ENCODE data around the gene CADPS2.

The CADPS2 gene

DNA sequence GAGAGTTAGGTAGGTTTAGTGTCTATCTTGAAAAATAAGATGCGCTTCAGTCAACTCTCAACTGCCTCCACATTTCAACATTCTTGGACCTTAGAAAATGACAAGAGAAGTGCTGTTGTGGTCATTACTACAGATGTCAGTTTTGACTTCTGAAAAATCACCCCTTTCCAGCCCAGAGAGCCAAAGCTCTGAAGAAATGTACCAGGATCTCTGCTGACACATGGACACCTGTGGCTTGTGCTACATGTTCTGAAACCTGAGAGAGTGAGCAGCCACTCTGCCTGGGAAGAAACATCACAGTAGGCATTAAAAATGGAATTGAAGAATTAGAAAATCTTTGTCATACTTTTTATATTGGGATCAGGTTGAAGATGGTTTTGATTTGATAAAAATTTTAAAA is 545.8 kb downstream of the CADPS2 start:
- DNase-seq, result no peak

DNA sequence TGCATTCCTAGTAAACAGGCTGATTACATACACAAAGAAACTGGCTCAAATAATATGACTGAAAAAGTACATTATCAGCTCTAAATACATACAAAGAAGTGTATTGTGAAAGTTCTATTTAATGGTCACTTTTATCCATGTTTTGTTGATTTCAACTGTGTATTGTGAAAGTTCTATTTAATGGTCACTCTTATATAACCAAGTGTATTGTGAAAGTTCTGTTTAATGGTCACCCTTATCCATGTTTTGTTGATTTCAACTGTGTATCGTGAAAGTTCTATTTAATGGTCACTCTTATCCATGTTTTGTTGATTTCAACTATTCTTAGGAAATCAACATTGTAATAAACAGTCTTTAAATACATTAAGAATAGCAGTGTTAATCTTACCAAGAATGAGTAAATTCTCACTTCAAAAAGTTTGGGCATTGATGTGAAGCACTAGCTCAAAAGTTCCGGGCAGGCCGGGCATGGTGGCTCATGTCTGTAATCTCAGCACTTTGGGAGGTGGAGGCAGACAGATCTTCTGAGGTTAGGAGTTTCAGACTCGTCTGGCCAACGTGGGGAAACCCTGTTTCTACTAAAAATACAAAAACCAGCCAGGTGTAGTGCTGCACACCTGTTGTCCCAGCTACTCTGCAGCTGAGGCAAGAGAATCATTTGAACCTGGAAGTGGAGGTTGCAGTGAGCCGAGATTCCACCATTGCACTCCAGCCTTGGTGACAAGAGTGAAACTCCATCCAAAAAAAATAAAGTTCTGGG is 546.9 kb downstream of the CADPS2 start:
- DNase-seq, result no peak

DNA sequence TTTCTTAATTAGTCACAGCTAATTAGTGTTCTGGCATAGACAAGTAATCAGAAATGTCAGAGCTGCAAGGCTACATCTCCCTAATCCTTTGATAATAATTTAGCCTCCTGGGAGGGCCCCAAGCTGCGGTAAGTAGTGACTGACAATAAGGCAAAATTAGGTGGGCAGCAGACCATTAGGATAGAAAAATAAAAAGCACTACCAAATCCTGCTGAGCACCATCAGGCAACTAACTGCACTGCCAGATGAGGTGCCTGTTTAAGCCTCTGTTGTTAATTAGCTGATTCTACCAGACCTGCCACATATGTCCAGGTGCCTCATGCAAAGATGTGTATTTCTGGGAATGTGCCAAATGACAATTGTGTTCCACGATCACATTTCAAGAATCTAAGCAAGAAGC is 549.2 kb downstream of the CADPS2 start:
- peak; percentile 43 for DNase-seq

DNA sequence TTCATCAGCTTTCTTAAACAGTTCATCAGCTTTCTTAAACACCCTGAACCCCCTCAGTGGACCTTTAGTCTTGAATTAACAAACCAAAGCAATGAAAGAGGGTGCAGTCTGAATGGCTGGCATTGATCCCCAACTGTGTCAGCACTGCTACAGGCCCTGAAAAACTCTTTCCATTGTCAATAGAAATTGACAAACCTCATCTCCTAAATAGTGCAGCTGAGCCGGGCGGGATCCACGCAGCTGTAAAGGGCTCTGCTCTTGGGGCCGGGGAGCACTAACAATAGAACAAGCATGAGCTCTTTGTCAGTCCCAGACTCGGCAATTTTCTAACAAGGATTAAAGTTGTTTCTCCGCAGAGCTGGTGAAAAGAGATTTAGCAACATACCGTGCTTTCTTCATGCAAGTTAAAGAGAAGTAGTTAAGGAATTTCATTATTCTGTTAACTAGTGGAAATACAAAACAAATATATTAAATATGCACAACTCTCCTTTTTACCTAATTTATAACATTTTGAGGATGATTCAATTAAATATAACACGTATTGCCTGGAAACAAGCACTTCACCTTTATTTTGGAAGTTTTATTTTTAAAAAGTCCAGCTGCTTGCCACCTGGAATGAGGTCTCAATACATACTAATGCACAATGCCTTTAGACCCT is 557.0 kb downstream of the CADPS2 start:
- DNase-seq, result no peak

DNA sequence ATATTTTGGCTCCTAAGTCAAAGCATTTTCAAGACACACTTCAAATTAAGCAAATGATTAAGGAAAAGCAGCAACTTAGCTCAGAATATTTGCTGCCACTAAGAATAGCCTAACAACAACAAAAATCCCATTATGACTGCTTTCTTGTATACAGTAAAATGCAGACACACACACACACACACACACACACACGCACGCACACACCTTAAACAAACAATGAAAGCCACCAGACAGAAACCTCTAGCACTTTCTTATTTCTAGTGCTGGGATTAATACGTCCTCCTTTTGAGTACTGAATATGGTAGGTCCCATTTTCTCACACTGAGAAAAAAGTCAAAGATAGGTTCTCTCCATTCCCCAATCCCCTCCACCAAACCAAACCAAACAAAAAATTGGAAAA is 558.3 kb downstream of the CADPS2 start:
- DNase-seq, result no peak

DNA sequence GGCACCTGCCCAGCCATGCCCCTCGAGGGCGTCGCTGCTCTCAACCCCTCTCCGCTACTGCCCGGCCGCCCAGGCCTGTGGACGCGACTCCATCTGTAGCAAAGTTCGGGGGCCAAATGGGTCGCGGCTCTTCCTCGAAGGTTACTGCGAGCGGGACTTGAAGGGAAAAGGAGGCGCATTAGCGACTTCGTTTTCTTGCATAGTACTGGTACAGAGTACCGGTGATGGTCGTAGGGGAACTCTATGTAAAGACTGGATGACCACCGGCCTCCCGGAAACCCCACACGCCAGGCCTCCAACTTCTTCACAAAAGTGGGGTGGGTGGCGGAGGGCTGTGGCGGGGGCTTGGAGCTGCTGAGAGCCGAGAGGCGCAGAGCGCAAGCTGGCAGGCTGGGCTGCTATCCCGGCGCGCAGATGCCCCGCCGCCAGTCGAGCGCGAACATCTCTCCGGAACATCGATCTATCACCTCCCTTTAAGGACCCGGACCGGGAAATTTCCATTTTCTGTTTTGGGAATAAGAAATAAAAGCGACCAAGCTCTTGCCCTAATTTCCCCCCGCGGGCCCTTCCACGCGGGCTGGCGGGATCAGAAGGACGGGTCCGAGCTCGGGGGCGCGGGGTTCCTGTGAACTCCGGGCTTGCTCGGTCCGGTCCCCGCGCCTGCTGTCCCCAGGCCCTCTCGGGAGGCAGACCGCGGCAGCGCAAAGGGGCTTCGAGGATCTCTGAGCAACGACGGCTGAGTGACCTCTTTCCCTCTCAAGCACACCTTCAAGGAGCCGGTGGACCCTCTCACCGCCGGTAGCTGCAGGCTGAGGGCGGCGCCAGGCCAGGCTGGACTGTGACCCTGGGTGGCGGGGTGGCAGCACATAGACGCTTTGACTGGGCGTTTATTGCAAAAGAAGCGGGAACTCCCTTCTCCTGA is 569.5 kb downstream of the CADPS2 start:
- DNase-seq, result no peak

DNA sequence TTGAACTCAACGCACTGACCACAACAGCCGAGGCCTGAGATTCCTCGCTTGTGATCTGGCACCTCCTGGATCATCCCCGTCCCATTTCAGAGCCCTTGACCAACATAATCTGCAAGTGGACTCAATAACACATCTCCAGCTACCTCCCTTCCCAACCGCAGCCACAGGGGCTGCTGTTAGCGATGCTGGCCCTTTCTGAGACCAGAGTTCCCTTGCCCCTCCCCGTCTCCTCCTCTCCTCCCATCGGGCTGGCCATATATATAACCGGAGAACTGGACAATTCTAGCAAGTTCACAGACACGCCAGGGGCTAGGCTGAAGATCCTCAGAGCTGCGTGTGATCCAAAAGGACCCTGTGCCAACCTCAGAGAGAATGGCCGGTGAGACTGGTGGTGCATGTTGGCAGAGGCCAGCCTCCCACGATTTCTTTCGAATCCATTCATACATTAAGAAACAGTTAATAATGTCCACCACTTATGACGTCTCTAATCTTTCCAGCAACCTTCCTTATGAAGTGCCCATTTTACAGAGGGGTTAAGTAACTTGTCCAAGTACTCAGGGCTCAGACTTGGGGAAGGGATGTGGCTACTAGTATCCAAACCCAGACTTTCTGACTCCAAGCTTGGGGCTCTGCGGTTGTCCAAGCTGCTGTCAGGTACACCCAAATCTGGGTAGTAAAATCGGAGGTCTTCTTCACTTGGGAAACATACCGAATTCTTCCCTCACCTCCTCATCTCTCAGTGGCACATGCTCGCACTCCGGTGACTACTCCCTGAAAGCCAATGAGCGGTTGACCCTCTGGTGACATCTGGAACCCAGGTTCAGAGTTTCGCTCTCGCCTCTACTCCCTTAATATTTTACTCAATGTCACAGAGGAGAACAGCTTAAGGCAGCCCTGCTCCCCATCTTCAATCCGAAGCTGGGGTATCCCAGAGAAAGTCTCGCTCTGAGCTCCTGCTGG is 570.5 kb downstream of the CADPS2 start:
- DNase-seq, result no peak

DNA sequence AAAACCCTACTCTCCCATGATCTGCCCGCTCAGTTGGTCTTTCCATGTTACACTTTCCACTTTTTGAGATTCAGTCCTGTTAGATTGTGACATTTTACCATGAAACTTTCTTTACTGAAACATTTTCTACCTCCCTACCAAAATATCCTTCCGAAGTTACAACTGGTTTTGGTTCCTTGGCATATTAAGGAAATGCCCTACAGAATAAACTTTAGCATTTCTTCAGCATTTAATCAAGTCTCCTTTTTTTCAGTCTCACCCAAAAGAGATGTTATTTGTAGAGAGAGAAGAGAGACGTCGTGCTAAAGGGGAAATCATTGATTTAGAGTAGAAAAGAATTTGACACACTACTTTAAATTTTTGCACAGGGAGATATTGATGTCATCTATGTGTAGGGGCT is 572.0 kb downstream of the CADPS2 start:
- no peak for DNase-seq

DNA sequence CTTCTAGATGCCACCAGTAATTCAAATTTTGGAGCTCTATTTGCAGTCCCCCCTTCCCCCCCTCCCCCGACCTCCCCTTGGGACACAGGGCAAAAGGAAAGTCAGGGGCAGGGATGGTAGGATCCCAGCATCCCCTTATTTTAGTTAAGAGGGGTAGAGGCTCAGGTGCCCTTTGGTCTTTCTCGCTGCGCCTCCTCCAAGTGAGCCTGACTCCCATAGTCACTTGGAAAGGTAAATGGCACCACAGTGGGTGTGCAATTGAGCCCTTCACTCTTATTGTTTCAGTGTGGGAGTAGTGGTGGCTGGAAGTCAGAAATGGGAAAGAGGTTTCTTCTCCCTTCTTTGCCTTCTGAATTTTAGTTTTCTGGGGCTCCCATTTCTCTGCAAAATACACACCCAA is 573.5 kb downstream of the CADPS2 start:
- no peak for DNase-seq

DNA sequence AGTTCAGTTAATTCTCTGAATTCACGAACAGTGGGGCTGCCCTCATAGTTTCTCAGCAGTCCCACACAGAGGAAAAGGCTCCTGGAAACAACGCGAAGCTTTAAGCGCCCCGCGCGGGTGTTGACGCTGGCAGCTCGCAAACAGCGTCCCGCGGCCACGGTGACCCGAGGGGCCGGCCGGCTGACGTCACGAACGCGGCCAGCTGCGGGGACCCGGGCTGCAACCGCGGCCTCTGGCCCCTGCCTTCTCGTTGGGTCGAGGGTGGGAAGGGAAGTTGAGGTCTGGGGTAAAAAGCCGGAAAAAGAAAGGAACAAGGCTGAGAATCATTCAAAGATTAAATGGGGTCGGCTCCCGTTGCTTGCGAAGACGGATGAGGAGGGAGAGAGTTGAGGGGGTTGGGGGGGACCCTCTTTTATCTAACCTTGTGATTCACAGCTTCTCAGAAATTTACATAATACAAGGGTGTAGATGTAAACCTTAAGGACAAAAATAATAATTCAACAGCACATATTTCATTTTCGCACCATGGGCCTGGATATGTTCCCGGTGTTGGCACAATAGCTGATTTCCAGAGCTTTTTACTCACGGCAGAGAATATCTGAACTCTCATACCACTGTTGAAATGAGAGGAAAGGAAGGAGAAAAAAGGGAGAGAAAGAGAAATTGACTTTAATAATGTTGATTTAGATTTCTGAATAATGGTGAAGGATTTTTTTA is 574.4 kb downstream of the CADPS2 start:
- no peak for DNase-seq

DNA sequence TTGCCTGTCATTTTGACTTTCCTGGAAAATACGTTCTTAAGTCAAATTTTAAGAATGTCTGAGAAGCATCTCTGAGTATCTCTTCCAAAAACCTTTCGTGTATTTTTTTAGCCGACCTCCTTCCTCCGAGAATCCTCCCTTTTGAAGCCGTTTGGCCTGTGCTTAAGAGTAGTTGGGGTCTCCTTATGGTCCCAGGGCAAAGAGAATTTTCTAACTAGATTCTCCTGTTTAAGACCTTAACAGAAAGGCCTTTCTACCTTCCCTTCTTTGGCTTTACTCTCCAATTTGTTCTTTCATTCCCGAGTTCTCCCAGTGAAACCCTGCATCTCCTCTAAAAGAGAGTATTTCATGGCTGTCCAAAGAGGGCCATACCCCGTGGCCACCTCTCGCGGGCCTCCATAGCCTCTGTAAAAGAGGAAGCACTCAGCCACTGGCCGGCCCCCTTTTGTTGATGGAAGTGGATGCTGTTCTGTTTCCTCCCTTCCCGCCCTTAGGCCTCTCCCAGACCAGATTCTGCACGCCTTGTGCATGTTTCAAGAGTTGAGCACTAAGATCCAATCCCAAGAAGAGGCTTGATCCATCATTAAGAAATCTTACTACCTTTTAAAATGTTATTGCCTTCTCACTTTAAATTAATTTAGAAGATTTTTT is 575.1 kb downstream of the CADPS2 start:
- DNase-seq, result no peak

DNA sequence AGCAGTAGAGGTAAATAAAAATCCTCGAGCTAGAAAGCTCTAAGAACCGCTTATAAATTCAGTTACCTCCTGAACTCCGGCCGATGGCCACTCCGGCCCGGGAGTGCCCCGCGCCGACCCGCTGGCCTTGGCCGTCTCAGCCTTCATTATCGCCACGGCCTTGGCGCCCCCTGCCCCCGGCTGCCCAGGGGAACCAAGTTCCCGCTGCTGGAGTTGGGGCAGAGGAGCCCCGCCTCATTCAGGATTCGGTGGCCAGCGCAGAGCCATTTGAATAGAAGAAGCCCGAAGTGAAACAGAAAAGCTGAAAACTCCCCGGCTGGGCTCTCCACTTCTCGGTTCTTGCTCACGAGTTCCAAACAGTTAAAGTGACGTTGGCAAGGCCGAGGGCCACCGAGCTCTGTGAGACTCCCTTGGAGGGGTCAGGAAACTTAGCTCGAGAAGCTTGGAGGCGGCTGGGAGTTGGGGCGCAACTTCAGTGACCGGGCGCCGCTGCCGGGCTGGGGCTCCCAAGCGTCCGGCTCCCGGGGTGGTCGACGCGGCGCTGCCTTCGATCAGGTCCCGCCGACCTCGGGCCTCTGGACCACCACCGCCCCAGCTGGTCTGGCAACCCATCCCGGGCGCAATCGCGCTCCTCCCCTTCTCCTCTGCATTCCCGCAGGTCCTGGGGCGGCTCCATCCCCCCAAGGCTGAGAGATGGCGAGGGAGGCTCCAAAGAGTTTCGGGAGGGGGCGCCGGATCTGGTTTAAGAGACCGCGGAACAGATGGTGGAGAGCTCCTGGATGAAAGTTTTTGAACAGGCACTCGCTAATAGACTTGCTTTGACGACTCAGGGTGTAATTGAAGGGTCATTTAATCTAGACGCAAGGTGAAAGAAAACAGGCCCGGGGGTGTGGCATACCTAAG is 575.9 kb downstream of the CADPS2 start:
- DNase-seq, result no peak

DNA sequence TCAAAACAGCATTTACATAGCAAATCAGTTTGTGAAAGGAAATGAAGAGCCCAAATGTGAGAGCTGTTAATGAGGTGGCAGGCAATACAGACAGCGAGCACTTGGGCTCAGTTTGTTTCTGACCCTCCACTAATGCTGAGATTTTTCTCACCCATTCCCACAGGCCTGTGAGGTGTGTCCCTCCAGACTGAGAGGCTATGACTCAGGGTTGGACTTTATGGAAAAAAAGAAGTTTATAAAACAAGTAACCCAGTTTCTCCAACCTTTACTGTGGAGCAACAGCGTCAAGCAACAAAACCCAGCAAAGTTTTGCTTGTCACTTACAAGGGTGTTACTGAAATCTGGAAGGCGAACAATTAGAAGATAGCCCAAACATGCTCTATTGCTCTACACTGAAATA is 576.8 kb downstream of the CADPS2 start:
- no peak for DNase-seq

DNA sequence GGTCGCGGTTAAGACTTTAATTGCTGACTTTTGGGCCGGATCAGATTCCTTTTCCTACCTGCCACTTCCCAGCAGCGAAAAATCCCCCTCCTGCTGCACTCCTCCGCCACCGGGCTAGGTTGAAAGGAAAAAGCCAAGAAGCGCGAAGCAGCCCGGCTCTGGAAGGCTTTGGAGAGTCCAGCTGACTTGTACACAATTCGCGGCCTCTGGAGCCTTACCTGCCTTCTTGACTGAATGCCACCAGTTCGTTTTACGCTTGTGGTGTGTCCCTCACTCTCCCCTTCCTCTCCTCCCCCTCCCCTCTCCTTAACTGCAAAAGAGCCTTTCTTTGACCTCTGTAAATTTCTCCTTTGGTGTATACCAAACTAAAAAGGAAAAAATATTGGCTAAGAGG is 579.0 kb downstream of the CADPS2 start:
- DNase-seq, result no peak

DNA sequence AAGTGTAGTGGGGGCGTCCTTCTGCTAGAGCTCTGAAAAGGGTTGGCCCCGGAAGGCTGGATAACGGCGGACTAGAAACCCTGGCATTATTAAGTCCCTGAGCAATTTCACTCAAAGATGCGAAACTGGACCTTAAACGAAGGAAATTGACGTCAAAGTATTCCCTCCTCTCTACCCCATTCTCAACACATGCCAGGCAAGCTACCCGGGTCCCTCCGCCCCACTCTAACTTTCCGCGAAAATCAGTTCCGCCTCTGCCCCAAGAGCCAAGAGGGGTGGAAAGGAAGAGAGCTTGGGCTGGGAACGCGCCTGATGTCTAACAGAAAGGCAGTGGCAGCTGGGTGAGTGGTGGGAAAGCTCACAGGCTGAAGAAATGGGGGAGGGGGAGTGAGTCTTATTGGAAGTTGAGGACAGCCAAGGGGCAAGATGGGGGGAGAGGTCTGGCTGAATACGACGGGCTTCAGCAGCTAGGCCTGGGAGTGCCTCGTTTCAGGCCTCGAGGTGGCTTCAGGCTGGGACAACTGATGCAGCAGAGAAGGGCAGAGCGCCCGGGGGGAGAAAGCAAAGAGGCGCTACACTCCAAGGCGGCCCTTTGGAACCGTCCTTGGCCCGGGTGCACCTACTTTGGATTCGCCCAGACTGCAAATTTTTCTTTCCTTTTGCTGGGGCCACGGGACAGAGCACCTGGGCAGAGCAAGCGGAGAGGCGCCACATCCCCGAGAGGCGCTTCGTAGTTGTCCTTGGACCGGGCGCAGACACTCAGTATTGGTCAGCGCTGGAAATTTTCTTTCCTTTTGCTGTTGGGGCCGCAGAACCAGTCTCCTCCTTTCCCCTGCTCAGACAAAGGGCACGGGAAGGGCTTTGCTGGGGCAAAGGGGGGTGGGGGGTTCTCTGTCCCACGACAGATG is 579.7 kb downstream of the CADPS2 start:
- DNase-seq, result no peak

DNA sequence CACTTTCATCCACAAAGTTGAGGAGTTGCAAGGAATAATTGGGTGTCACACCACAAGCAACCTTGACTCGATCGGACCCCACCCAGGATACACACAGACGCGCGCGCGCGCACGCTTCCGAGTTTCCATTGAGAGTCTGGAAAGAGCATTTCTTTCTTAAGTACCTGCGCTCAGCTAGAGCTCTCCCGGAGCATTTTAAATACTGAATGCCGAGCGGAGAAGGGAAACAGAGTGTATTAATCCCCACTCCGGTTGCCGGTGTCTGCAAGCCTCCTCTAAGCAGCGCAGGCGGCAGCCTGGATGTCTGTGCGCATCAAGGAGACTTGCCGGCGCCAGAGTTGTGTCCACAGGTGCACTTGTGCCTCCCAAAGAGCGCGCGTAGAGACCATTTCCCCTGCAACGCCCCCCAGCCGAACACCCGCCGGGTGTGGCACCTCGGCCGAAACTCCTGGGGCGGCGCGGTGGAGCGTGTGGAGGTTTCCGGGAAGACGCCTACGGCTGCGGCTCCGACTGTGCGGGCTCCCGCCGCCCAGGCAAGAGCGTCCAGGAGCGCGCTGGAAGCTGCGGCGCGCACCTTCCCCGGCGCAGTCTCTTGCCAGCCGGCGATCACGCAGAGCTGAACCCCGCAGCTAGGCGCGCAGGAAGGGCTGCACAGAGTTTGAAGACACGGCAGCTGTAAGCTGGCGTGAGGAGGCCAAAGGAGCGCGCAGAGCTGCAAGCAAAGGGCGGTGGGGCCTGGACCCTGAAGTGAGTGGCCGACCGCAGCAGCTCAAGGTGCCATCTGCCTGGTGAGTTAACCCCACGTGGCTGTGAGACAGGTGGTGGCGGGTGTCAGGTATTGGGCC is 580.6 kb downstream of the CADPS2 start:
- DNase-seq, result peak; percentile 86

DNA sequence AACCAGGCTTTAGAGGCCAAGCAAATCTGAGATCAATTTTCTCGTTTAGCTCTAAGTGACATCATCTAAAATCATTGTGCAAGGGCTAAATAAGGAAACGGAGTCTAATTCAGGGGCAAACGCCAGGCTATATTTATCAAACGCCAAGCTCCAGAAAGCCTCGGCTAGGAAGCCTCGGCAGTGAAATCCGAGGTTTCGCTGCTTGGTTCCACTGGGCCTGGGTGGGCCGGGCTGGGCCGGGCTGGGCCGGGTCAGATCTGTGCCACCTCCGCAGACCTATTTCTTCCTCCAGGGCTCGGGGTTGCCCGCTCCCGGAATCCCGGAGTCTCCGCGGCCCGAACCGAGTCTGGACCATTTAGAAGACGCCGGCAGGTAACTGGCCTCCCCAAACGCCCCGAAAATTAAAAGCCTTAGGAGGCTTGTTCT is 581.3 kb downstream of the CADPS2 start:
- DNase-seq, result no peak

Data from NCI-H748 treated with DMSO at 0.1 percent for 48 hours (cell line).